Ovary (tissue), 1 donor: ENCODE data around the gene SLC22A2.

Experiments used
- EP300 ChIP-seq: sonication (generic); formaldehyde crosslinking; IDR thresholded peaks from one replicate; pipeline ENCODE4 v1.6.1; 2017; ENCODE audit warnings: antibody characterized with exemption
- POLR2A ChIP-seq: fragments of 450-650 bp; IDR thresholded peaks from one replicate; pipeline ENCODE4 v1.6.1; 2017; ENCODE audit warnings: antibody characterized with exemption, mild to moderate bottlenecking, moderate library complexity

DNA sequence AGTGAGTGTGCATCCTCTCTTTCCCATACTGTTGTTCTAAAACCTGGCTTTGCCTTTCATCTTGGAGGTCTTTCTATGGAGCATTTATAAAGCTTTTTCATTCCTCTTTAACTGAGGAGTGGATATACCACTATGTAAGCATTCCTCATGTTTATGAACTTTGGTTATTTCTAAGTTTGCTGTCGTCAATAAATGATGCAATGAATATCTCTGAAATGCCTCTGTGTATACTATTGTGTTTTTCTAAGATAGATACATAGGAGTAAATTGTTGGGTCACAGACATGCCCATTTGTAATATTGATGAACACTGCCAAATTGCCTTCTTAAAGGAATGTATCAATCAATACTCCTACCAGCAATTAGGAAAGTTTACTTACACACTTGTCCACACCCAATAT lies 53.9 kb downstream of the SLC22A2 start:
- TF ChIP-seq POLR2A (no peak), EP300 (no peak)
